ENCODE data around the gene FES. TPM values are rescaled to one million over a fixed set of nuclear protein-coding genes. Genes with fewer than 3 reads are reported as not detected.

Gene FES
- polyA plus RNA-seq, 1 donor from 2014 or later, result not detected

GRCh38 chr15:90904746-90905145, 20.4 kb downstream of the FES start:
- Histone ChIP-seq H3K27me3 (ENCODE audit: insufficient read depth, low read depth, low read length) (no peaks in the 10 kb centered on the region), H3K27ac (ENCODE audit: low read length) (no peak overlapping the region), H3K79me2 (replicated peaks; ENCODE audit: insufficient read depth, low read length) (no peaks in the 10 kb centered on the region), H3K4me3 (ENCODE audit: low read length) (no peak overlapping the region), H2AFZ (ENCODE audit: low read depth, low read length) (no peak overlapping the region), H3K36me3 (ENCODE audit: insufficient read depth, low read length) (peaks cover 7% of the 10 kb centered on the region), H3K9ac (ENCODE audit: low read length) (no peak overlapping the region), H3K9me3 (ENCODE audit: low read length) (no peaks in the 10 kb centered on the region), H3K4me2 (ENCODE audit: low read length) (no peak overlapping the region), H3K9me2 (ENCODE audit: insufficient read depth, low read length) (no peaks in the 10 kb centered on the region), H4K20me1 (ENCODE audit: insufficient read depth) (no peaks in the 10 kb centered on the region), H3F3A (ENCODE audit: insufficient read depth, low read length, poor library complexity, severe bottlenecking) (no peaks in the 10 kb centered on the region)
- TF ChIP-seq TAF1 (IDR thresholded peaks at IDR 0.05; ENCODE audit: low read depth) (no peak), MXI1 (conservative IDR thresholded peaks at IDR 0.05; ENCODE audit: poor library complexity, severe bottlenecking) (no peak), REST (IDR thresholded peaks at IDR 0.05; ENCODE audit: borderline replicate concordance) (no peak), RAD21 (conservative IDR thresholded peaks at IDR 0.05) (no peak), EZH2 (IDR thresholded peaks at IDR 0.05; ENCODE audit: borderline replicate concordance, insufficient read depth, low read length, poor library complexity, severe bottlenecking) (no peak), SMC3 (conservative IDR thresholded peaks at IDR 0.05; ENCODE audit: poor library complexity) (no peak), POLR2AphosphoS5 (IDR thresholded peaks at IDR 0.05) (no peak), EP300 (conservative IDR thresholded peaks at IDR 0.05; ENCODE audit: poor library complexity, severe bottlenecking) (no peak)
- TF ChIP-seq, protein P1, sequence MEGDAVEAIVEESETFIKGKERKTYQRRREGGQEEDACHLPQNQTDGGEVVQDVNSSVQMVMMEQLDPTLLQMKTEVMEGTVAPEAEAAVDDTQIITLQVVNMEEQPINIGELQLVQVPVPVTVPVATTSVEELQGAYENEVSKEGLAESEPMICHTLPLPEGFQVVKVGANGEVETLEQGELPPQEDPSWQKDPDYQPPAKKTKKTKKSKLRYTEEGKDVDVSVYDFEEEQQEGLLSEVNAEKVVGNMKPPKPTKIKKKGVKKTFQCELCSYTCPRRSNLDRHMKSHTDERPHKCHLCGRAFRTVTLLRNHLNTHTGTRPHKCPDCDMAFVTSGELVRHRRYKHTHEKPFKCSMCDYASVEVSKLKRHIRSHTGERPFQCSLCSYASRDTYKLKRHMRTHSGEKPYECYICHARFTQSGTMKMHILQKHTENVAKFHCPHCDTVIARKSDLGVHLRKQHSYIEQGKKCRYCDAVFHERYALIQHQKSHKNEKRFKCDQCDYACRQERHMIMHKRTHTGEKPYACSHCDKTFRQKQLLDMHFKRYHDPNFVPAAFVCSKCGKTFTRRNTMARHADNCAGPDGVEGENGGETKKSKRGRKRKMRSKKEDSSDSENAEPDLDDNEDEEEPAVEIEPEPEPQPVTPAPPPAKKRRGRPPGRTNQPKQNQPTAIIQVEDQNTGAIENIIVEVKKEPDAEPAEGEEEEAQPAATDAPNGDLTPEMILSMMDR (IDR thresholded peaks at IDR 0.05; ENCODE audit: poor library complexity, severe bottlenecking), result no peak

GRCh38 chr15:90905306-90906180, 21.2 kb downstream of the FES start:
- no peak overlapping the region for H3K27ac ChIP-seq (ENCODE audit: low read length)

More at GRCh38 chr15:90905306-90906180, 21.2 kb downstream of the FES start:
- no peaks in the 10 kb centered on the region for H3K27me3 ChIP-seq (ENCODE audit: insufficient read depth, low read depth, low read length)
- H3K4me3 ChIP-seq (ENCODE audit: low read length), result no peak overlapping the region
- H3K79me2 ChIP-seq (replicated peaks; ENCODE audit: insufficient read depth, low read length), result no peaks in the 10 kb centered on the region
- no peaks in the 10 kb centered on the region for H4K20me1 ChIP-seq (ENCODE audit: insufficient read depth)
- H2AFZ ChIP-seq (ENCODE audit: low read depth, low read length), result no peak overlapping the region
- H3K36me3 ChIP-seq (ENCODE audit: insufficient read depth, low read length), result peaks cover 7% of the 10 kb centered on the region
- no peaks in the 10 kb centered on the region for H3K9me2 ChIP-seq (ENCODE audit: insufficient read depth, low read length)
- no peaks in the 10 kb centered on the region for H3K9me3 ChIP-seq (ENCODE audit: low read length)
- TF ChIP-seq POLR2AphosphoS5 (IDR thresholded peaks at IDR 0.05) (no peak), MXI1 (conservative IDR thresholded peaks at IDR 0.05; ENCODE audit: poor library complexity, severe bottlenecking) (no peak), SMC3 (conservative IDR thresholded peaks at IDR 0.05; ENCODE audit: poor library complexity) (no peak), RAD21 (conservative IDR thresholded peaks at IDR 0.05) (no peak), REST (IDR thresholded peaks at IDR 0.05; ENCODE audit: borderline replicate concordance) (no peak), EP300 (conservative IDR thresholded peaks at IDR 0.05; ENCODE audit: poor library complexity, severe bottlenecking) (no peak), EZH2 (IDR thresholded peaks at IDR 0.05; ENCODE audit: borderline replicate concordance, insufficient read depth, low read length, poor library complexity, severe bottlenecking) (no peak), TAF1 (IDR thresholded peaks at IDR 0.05; ENCODE audit: low read depth) (no peak)
- TF ChIP-seq, protein P1 (IDR thresholded peaks at IDR 0.05; ENCODE audit: poor library complexity, severe bottlenecking), result no peak
- H3F3A ChIP-seq (ENCODE audit: insufficient read depth, low read length, poor library complexity, severe bottlenecking), result no peaks in the 10 kb centered on the region
- H3K9ac ChIP-seq (ENCODE audit: low read length), result no peak overlapping the region
- no peak overlapping the region for H3K4me2 ChIP-seq (ENCODE audit: low read length)
